ENCODE data around the gene WDR74.

DNA sequence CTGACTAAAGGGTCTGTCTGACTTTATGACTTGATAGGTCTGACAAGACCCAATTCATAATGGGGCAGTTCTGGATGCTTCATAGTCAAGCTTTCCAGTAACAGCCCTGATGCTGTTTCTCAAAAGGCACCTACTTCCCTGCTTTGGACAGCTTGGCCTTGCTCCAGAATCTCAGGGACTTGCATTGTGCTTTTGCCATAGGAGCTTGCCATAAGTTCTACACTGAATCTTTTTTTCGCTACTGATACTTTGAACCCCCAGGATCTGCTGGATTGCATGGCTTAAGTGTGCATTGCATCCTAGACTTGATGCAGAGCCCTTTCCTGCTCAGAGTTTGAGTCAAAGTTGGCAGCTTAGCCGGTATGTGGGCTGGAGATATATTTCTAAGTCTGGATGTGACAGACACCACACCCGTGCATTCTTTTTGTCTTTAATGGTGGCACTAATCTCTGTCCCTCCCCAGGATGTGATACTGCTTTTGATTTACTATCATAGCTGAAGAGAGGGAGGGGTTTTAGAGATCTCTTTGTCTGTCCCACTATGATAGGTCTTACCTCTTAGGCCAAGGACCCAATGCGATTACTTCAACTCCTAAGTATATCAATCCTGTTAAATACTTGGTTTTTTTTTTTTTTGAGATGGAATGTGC lies 24.4 kb upstream of the WDR74 start:
- TF ChIP-seq ZNF274 (IDR thresholded peaks at IDR 0.05; ENCODE audit: low read depth, low read length): no peak
- TF ChIP-seq YY1 (IDR thresholded peaks at IDR 0.05; ENCODE audit: insufficient read depth, insufficient read length): no peak
